ENCODE results near the gene PPFIBP1.
"Not testable (repeated sequence)": the region's sequence is repeated elsewhere in the genome, so short reads cannot be mapped to it uniquely, and the experiment has no call there.

The PPFIBP1 gene

GRCh38 chr12:27732281-27732680, 208.3 kb downstream of the PPFIBP1 start:
- no peak for DNase-seq

- DNase-seq, result no peak
Observed at GRCh38 chr12:27733052-27733656, 209.1 kb downstream of the PPFIBP1 start.

- DNase-seq, result no peak
Observed at GRCh38 chr12:27733791-27734190, 209.8 kb downstream of the PPFIBP1 start.

- DNase-seq, result not testable (repeated sequence)
Observed at GRCh38 chr12:27734321-27734720, 210.3 kb downstream of the PPFIBP1 start.

GRCh38 chr12:27743601-27744000, 219.6 kb downstream of the PPFIBP1 start:
- DNase-seq, result no peak
